ENCODE data around the gene ZXDC. TPM values are rescaled to one million over a fixed set of nuclear protein-coding genes. Genes with fewer than 3 reads are reported as not detected.

The ZXDC gene
- total and polyA plus RNA-seq, 7 experiments from 2014 or later: 10.3 to 71.9 (median 61.0) TPM

DNA sequence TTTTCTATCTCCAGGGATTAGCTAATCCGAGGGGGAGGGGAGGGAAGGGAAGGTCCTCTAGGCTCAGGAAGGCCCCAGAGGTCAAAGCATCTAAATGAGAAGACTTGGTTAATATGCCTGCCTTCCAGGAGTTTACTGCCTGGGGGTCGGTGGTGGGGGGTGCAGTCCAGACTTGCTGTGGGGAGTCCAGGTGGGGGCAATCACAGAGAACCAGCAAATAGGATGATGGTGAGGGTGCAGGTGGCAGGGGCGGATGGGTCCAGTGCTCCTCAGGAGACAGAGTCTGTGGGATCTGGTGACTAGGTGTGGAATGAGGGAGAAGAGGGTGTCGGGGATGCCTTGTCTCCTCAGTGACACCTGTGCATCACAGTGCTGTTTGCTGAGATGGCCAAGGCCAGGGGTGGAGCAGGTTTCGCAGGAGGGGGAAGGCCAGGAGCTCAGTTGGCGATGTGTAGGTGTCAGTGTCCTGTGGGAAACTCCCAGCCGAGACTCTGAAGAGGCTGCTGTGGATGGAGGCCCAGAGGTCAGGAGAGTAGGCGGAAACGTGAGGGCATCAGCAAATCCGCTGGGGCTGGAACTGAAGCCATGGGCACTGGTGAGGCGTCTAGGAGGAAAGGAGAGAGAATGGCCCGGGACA lies 72.9 kb downstream of the ZXDC start:
- Histone ChIP-seq H3K4me1 (ENCODE audit: control insufficient read depth in 2 of 2, insufficient read depth in 2 of 2, low read length in 2 of 2) (no peaks in the 10 kb centered on the region), H3K36me3 (ENCODE audit: control insufficient read depth in 2 of 3, insufficient read depth in 3 of 3, low read length in 3 of 3) (no peaks in the 10 kb centered on the region), H3K27me3 (ENCODE audit: control insufficient read depth in 2 of 2, insufficient read depth in 2 of 2, low read length in 2 of 2) (no peaks in the 10 kb centered on the region), H3K27ac (ENCODE audit: low read depth, low read length) (no peak overlapping the region), H3K4me3 (ENCODE audit: low read length) (no peak overlapping the region), H3K9me3 (ENCODE audit: control insufficient read depth in 2 of 3, low read length in 3 of 3) (no peaks in the 10 kb centered on the region)
- intact Hi-C loops (cut with micrococcal nuclease): no loop called here
- H3K9me3 Mint-ChIP-seq: peaks cover 0 to 2% (median 0%) of the 10 kb centered on the region in 11 donors
- no peak for DNase-seq
- H3K27me3 Mint-ChIP-seq: peaks cover 0 to 41% (median 21%) of the 10 kb centered on the region in 5 donors
- CTCF ChIA-PET: no interaction called here
- no peak for ATAC-seq
- no peak overlapping the region for H3K27ac Mint-ChIP-seq
- H3K4me1 Mint-ChIP-seq: no peaks in the 10 kb centered on the region
- no peak overlapping the region for H3K4me3 Mint-ChIP-seq
- POLR2A ChIA-PET: no interaction called here
- no peaks in the 10 kb centered on the region for H3K36me3 Mint-ChIP-seq

- Mint-ChIP-seq H3K27me3 (peaks cover 0 to 37% (median 21%) of the 10 kb centered on the region in 5 donors), H3K36me3 (no peaks in the 10 kb centered on the region), H3K27ac (no peak overlapping the region)
Observed at GRCh38 chr3:126402178-126402577, 73.5 kb downstream of the ZXDC start.

DNA sequence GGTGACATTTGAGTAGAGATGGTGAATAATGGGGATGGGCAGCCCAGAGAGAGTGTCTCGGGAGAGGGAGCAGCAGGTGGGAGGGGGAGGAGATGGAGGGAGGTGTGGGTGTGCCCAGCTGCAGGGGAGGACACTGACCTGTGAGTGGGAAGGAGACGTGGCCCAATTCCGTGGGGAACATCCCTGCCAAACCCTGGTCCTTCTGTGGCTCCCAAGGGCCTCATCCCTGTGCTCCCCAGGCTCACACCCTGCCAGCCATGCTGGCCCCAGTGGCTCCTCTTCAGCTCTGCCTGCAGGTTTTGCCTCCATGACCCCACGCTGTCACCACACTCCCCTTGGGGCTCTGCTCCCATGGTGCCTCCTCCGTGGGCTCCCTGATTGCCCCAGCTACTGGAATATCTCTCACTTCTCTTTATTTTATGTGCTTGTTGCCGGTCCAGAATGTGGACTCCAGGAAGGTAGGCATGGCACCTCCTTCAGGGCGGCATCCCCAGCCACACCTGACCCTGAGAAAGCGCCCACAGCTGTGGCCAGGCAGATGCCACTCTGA lies 74.0 kb downstream of the ZXDC start:
- no peaks in the 10 kb centered on the region for H3K4me1 ChIP-seq (ENCODE audit: control insufficient read depth in 2 of 2, insufficient read depth in 2 of 2, low read length in 2 of 2)
- intact Hi-C loops (cut with micrococcal nuclease): no loop called here
- Mint-ChIP-seq H3K27ac (no peak overlapping the region), H3K27me3 (peaks cover 0 to 34% (median 19%) of the 10 kb centered on the region in 5 donors), H3K36me3 (no peaks in the 10 kb centered on the region), H3K9me3 (peaks cover 0 to 2% (median 0%) of the 10 kb centered on the region in 11 donors), H3K4me3 (no peak overlapping the region), H3K4me1 (no peaks in the 10 kb centered on the region)
- POLR2A ChIA-PET: no interaction called here
- H3K9me3 ChIP-seq (ENCODE audit: control insufficient read depth in 2 of 3, low read length in 3 of 3): no peaks in the 10 kb centered on the region
- H3K4me3 ChIP-seq (ENCODE audit: low read length): no peak overlapping the region
- no peak for DNase-seq
- H3K27me3 ChIP-seq (ENCODE audit: control insufficient read depth in 2 of 2, insufficient read depth in 2 of 2, low read length in 2 of 2): no peaks in the 10 kb centered on the region
- ATAC-seq: no peak
- H3K27ac ChIP-seq (ENCODE audit: low read depth, low read length): no peak overlapping the region
- no peaks in the 10 kb centered on the region for H3K36me3 ChIP-seq (ENCODE audit: control insufficient read depth in 2 of 3, insufficient read depth in 3 of 3, low read length in 3 of 3)
- CTCF ChIA-PET: no interaction called here

More at GRCh38 chr3:126402178-126402577, 73.5 kb downstream of the ZXDC start:
- Histone ChIP-seq H3K9me3 (ENCODE audit: control insufficient read depth in 2 of 3, low read length in 3 of 3) (no peaks in the 10 kb centered on the region), H3K4me3 (ENCODE audit: low read length) (no peak overlapping the region), H3K27me3 (ENCODE audit: control insufficient read depth in 2 of 2, insufficient read depth in 2 of 2, low read length in 2 of 2) (no peaks in the 10 kb centered on the region), H3K4me1 (ENCODE audit: control insufficient read depth in 2 of 2, insufficient read depth in 2 of 2, low read length in 2 of 2) (no peaks in the 10 kb centered on the region), H3K27ac (ENCODE audit: low read depth, low read length) (no peak overlapping the region), H3K36me3 (ENCODE audit: control insufficient read depth in 2 of 3, insufficient read depth in 3 of 3, low read length in 3 of 3) (no peaks in the 10 kb centered on the region)
- ChIA-PET POLR2A (no interaction called here), CTCF (no interaction called here)
- H3K4me1 Mint-ChIP-seq: no peaks in the 10 kb centered on the region
- intact Hi-C loops (cut with micrococcal nuclease): no loop called here
- peaks cover 0 to 2% (median 0%) of the 10 kb centered on the region in 11 donors for H3K9me3 Mint-ChIP-seq
- no peak overlapping the region for H3K4me3 Mint-ChIP-seq
- DNase-seq (no peak), ATAC-seq (no peak)

DNA sequence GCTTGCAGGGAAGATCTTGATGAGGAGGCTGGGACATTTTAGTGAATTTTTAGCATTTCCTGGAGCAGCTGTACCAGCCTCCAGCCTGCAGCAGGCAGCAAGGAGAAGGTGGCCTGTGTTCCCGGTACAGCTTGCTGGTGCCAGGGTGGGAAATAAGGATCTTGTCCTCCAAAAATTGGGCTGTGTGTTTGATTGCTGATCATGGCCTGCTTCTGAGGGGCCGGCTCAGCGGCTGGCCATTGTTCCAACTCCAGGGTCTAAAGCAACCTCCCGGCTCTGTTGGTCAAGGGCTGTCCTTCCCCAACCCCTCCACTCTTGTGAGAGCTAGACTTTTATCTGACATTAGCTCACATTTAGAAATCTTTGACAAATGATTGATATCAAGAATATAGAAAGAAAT lies 75.9 kb downstream of the ZXDC start:
- Histone ChIP-seq H3K36me3 (ENCODE audit: control insufficient read depth in 2 of 3, insufficient read depth in 3 of 3, low read length in 3 of 3) (no peaks in the 10 kb centered on the region), H3K9me3 (ENCODE audit: control insufficient read depth in 2 of 3, low read length in 3 of 3) (no peaks in the 10 kb centered on the region), H3K27ac (ENCODE audit: low read depth, low read length) (no peak overlapping the region), H3K4me1 (ENCODE audit: control insufficient read depth in 2 of 2, insufficient read depth in 2 of 2, low read length in 2 of 2) (no peaks in the 10 kb centered on the region), H3K4me3 (ENCODE audit: low read length) (no peak overlapping the region), H3K27me3 (ENCODE audit: control insufficient read depth in 2 of 2, insufficient read depth in 2 of 2, low read length in 2 of 2) (no peaks in the 10 kb centered on the region)
- POLR2A ChIA-PET: no interaction called here
- Mint-ChIP-seq H3K4me1 (no peaks in the 10 kb centered on the region), H3K27me3 (peaks cover 6 to 29% (median 14%) of the 10 kb centered on the region in 5 donors), H3K36me3 (no peaks in the 10 kb centered on the region), H3K27ac (no peak overlapping the region), H3K4me3 (no peak overlapping the region), H3K9me3 (peaks cover 0 to 2% (median 0%) of the 10 kb centered on the region in 11 donors)
- intact Hi-C loops (cut with micrococcal nuclease): no loop called here
- ATAC-seq: no peak
- DNase-seq: no peak
- CTCF ChIA-PET: no interaction called here

GRCh38 chr3:126399351-126399735 lies 76.3 kb downstream of the ZXDC start:
- Mint-ChIP-seq H3K4me1 (no peaks in the 10 kb centered on the region), H3K27ac (no peak overlapping the region), H3K4me3 (no peak overlapping the region), H3K27me3 (peaks cover 8 to 31% (median 14%) of the 10 kb centered on the region in 5 donors), H3K36me3 (no peaks in the 10 kb centered on the region), H3K9me3 (peaks cover 0 to 2% (median 0%) of the 10 kb centered on the region in 11 donors)
- intact Hi-C loops (cut with micrococcal nuclease): no loop called here
- Histone ChIP-seq H3K4me3 (ENCODE audit: low read length) (no peak overlapping the region), H3K27me3 (ENCODE audit: control insufficient read depth in 2 of 2, insufficient read depth in 2 of 2, low read length in 2 of 2) (no peaks in the 10 kb centered on the region), H3K4me1 (ENCODE audit: control insufficient read depth in 2 of 2, insufficient read depth in 2 of 2, low read length in 2 of 2) (no peaks in the 10 kb centered on the region), H3K9me3 (ENCODE audit: control insufficient read depth in 2 of 3, low read length in 3 of 3) (no peaks in the 10 kb centered on the region), H3K36me3 (ENCODE audit: control insufficient read depth in 2 of 3, insufficient read depth in 3 of 3, low read length in 3 of 3) (no peaks in the 10 kb centered on the region), H3K27ac (ENCODE audit: low read depth, low read length) (no peak overlapping the region)
- DNase-seq: no peak
- peak; percentile 42 for ATAC-seq
- CTCF ChIA-PET: no interaction called here
- POLR2A ChIA-PET: no interaction called here

GRCh38 chr3:126398423-126399350 lies 77.0 kb downstream of the ZXDC start:
- Mint-ChIP-seq H3K4me1 (no peaks in the 10 kb centered on the region), H3K4me3 (no peak overlapping the region), H3K27ac (no peak overlapping the region), H3K36me3 (no peaks in the 10 kb centered on the region), H3K27me3 (peaks cover 14 to 34% (median 18%) of the 10 kb centered on the region in 5 donors), H3K9me3 (peaks cover 0 to 2% (median 0%) of the 10 kb centered on the region in 11 donors)
- ChIA-PET POLR2A (no interaction called here), CTCF (no interaction called here)
- no peak for ATAC-seq
- intact Hi-C loops (cut with micrococcal nuclease): no loop called here
- Histone ChIP-seq H3K27ac (ENCODE audit: low read depth, low read length) (no peak overlapping the region), H3K4me3 (ENCODE audit: low read length) (no peak overlapping the region), H3K9me3 (ENCODE audit: control insufficient read depth in 2 of 3, low read length in 3 of 3) (no peaks in the 10 kb centered on the region), H3K36me3 (ENCODE audit: control insufficient read depth in 2 of 3, insufficient read depth in 3 of 3, low read length in 3 of 3) (no peaks in the 10 kb centered on the region), H3K27me3 (ENCODE audit: control insufficient read depth in 2 of 2, insufficient read depth in 2 of 2, low read length in 2 of 2) (no peaks in the 10 kb centered on the region), H3K4me1 (ENCODE audit: control insufficient read depth in 2 of 2, insufficient read depth in 2 of 2, low read length in 2 of 2) (no peaks in the 10 kb centered on the region)
- no peak for DNase-seq

All from naive thymus-derived CD4-positive, alpha-beta T cell (primary cell).